Measurements from ENCODE around the gene RASGEF1C. TPM values are rescaled to one million over a fixed set of nuclear protein-coding genes. Genes with fewer than 3 reads are reported as not detected.
A peak's percentile ranks its signal among the peaks of the same experiment; 100 is the strongest.

Gene RASGEF1C
- total RNA-seq, 1 donor from 2014 or later: 10.3 TPM

- intact Hi-C loops (cut with DNase I): no loop called here
- DNase-seq (ENCODE audit: low spot score) (no peak), ATAC-seq (no peak)
These were observed 93.5 kb downstream of the RASGEF1C start for GRCh38 chr5:180115326-180116076.

GRCh38 chr5:180114304-180115003 lies 94.6 kb downstream of the RASGEF1C start:
- intact Hi-C loops (cut with DNase I): no loop called here
- peak; percentile 39 for DNase-seq (ENCODE audit: low spot score)
- ATAC-seq: no peak

- DNase-seq (ENCODE audit: low spot score): peak; percentile 46
- no peak for ATAC-seq
- intact Hi-C loops (cut with DNase I): no loop called here
These were observed 95.2 kb downstream of the RASGEF1C start for GRCh38 chr5:180113660-180114303.

- DNase-seq (ENCODE audit: low spot score) (peak; percentile 34), ATAC-seq (no peak)
- intact Hi-C loops (cut with DNase I): no loop called here
These were observed 96.7 kb downstream of the RASGEF1C start for GRCh38 chr5:180112181-180112861.

- peak; percentile 45 for DNase-seq (ENCODE audit: low spot score)
- ATAC-seq: no peak
- intact Hi-C loops (cut with DNase I): no loop called here
These were observed 97.6 kb downstream of the RASGEF1C start for GRCh38 chr5:180111273-180112002.

- DNase-seq (ENCODE audit: low spot score): peak; percentile 31
- intact Hi-C loops (cut with DNase I): no loop called here
- no peak for ATAC-seq
These were observed 99.1 kb downstream of the RASGEF1C start for GRCh38 chr5:180109920-180110319.

GRCh38 chr5:180107005-180107404 lies 102.0 kb downstream of the RASGEF1C start:
- ATAC-seq: no peak
- intact Hi-C loops (cut with DNase I): no loop called here
- no peak for DNase-seq (ENCODE audit: low spot score)

- DNase-seq (ENCODE audit: low spot score) (no peak), ATAC-seq (no peak)
- intact Hi-C loops (cut with DNase I): no loop called here
These were observed 103.1 kb downstream of the RASGEF1C start for GRCh38 chr5:180105827-180106312.

GRCh38 chr5:180104168-180104530 lies 104.9 kb downstream of the RASGEF1C start:
- no peak for ATAC-seq
- DNase-seq (ENCODE audit: low spot score): no peak
- intact Hi-C loops (cut with DNase I): no loop called here

GRCh38 chr5:180103487-180104167 lies 105.4 kb downstream of the RASGEF1C start:
- no peak for DNase-seq (ENCODE audit: low spot score)
- intact Hi-C loops (cut with DNase I): no loop called here
- ATAC-seq: no peak

- ATAC-seq: no peak
- DNase-seq (ENCODE audit: low spot score): no peak
- intact Hi-C loops (cut with DNase I): no loop called here
These were observed 106.4 kb downstream of the RASGEF1C start for GRCh38 chr5:180102636-180103035.

- intact Hi-C loops (cut with DNase I): no loop called here
- ATAC-seq (no peak), DNase-seq (ENCODE audit: low spot score) (peak; percentile 46)
These were observed 107.4 kb downstream of the RASGEF1C start for GRCh38 chr5:180101451-180102105.

GRCh38 chr5:180100621-180101450 lies 108.2 kb downstream of the RASGEF1C start:
- intact Hi-C loops (cut with DNase I): no loop called here
- ATAC-seq (no peak), DNase-seq (ENCODE audit: low spot score) (peak; percentile 54)

- DNase-seq (ENCODE audit: low spot score) (peak; percentile 47), ATAC-seq (peak; percentile 15)
- intact Hi-C loops (cut with DNase I): no loop called here
These were observed 109.0 kb downstream of the RASGEF1C start for GRCh38 chr5:180099733-180100611.

GRCh38 chr5:180098991-180099732 lies 109.8 kb downstream of the RASGEF1C start:
- peak; percentile 49 for DNase-seq (ENCODE audit: low spot score)

More at GRCh38 chr5:180098991-180099732, 109.8 kb downstream of the RASGEF1C start:
- ATAC-seq: no peak
- intact Hi-C loops (cut with DNase I): no loop called here

Data from sciatic nerve (tissue), 2 donors.